Glomerular visceral epithelial cell (primary cell): ENCODE data around the gene TP53TG3.
"Not testable (repeated sequence)": the region's sequence is repeated elsewhere in the genome, so short reads cannot be mapped to it uniquely, and the experiment has no call there.

Source experiments
- DNase-seq: peaks from one replicate; pipeline ENCODE4 v3.0.0-alpha.2; 2016; ENCODE audit errors: extremely low spot score

Gene TP53TG3, protein sequence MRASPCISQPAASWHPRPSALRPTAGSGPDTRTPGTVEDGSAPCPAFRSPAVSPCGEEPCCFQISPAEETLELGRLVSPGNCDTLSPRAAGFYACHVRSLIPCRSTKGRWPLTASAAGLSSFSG

DNA sequence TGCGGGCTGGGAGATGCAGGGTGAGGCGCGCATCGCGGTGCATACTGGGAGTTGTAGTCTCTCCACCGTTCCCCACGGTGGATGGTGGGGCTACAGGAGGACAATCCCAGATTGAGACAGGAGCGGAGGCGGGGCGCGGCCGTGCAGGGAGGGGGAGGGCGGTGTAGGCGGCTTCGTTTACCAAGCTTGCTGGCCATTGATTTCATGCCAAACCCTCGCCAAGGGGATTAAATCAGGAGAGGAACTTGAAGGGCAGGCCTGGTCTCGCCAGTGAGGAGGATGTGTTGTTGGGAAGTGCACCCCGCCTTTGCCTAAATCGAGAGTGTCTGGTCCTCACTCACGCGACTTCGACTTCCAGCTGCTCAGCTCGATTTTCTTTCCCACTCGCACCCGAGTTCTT is at the start of gene TP53TG3:
Gene TP53TG3 (minus strand): TSS at position 101 of the 400 bp plus-strand sequence. CDS start 68 bp downstream, at position 33.
- DNase-seq: not testable (repeated sequence)

DNA sequence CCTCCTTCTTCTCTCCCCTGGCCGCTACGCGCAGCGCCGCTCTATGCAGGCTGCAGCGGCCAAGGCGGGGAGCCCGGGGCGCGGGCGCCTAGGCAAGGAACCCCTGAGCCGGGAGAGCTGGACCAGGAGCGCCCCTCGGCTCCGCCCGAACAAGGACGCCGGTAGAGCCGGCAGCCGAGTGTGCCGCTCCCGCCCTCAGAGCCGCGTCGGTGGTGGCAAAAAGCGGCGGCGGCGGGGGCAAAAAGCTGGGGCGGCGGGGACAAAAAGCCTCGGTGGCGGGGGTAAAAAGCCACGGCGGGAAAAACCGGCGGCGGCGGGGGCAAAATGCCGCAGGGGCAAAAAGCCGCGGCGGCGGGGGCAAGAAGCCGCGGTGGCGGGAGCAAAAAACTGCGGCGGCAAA is 25.1 kb downstream of the TP53TG3 start:
- not testable (repeated sequence) for DNase-seq

DNA sequence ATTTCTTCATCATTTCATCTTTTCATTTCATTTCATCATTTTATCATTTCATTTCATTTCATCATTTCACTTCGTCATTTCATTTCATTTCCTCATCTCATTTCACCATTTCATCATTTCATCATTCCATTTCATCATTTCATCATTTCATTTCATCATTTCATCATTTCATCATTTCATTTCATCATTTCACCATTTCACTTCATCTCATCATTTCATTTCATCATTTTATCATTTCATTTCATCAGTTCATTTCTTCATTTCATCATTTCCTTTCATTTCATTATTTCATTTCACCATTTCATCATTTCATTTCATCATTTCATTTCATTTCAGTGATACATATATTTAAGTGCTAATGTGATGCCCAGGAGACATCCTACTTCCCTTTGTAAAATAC is 28.4 kb downstream of the TP53TG3 start:
- DNase-seq: not testable (repeated sequence)

DNA sequence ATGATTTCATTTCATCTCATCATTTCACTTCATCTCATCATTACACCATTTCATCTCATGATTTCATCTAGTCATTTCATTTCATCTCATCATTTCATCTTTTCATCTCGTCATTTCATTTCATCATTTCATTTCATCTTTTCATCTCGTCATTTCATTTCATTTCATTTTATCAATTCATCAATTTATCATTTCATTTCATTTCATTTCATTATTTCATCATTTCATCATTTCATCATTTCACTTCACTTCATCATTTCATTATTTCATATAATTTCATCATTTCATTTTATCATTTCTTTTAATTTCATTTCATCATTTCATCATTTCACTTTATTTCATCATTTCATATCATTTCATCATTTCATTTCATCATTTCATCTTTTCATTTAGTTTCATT is 29.2 kb downstream of the TP53TG3 start:
- not testable (repeated sequence) for DNase-seq

DNA sequence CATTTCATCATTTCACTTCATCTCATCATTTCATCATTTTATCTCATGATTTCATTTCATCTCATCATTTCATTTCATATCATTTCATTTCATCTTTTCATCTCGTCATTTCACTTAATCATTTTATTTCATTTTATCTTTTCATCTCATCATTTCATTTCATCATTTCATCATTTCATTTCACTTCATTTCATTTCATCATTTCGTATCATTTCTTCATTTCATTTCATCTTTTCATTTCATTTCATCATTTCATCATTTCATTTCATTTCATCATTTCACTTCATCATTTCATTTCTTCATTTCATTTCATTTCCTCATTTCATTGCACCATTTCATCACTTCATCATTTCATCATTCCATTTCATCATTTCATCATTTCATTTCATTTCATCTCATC is 29.8 kb downstream of the TP53TG3 start:
- not testable (repeated sequence) for DNase-seq

DNA sequence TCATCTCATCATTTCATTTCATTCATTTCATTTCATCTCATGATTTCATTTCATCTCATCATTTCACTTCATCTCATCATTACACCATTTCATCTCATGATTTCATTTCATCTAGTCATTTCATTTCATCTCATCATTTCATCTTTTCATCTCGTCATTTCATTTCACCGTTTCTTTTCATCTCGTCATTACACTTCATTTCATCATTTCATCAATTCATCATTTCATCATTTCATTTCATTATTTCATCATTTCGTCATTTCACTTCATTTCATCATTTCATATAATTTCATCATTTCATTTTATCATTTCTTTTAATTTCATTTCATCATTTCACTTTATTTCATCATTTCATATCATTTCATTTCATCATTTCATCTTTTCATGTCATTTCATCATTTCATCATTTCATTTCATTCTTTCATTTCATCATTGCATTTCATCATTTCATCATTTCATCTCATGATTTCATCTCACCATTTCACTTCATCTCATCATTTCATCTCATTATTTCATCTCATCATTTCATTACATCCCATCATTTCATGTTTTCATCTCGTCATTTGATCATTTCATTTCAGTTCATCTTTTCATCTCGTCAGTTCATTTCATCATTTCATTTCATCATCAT is 30.6 kb downstream of the TP53TG3 start:
- not testable (repeated sequence) for DNase-seq

DNA sequence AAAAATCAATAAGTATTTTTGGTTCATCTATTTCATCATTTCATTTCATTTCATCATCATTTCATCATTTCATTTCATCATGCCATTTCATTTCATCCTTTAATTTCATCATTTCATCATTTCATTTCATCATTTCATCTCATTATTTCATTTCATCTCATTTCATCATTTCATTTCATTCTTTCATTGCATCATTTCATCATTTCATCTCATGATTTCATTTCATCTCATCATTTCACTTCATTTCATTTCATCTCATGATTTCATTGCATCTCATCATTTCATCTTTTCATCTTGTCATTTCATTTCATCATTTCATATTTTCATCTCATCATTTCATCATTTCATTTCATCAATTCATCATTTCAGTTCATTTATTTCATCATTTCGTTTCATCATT is 31.2 kb downstream of the TP53TG3 start:
- not testable (repeated sequence) for DNase-seq

DNA sequence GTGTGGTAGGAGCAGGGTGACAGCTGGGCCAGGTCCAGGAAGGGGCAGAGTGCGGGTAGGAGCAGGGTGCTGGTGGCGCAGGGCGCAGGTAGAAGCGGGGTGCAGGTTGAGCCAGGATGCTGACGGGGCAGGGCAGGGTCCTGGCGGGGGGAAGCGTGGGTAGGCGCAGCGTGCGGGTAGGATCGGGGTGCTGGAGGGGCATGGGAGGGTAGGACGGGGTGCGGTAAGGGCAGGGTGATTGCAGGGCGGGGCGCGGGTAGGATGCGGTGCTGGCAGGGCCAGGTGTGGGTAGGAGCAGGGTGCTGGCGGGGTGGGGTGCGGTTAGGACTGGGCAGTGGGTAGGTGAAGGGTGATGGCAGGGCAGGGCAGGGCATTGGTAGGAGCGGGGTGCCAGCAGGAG is 38.4 kb downstream of the TP53TG3 start:
- not testable (repeated sequence) for DNase-seq

DNA sequence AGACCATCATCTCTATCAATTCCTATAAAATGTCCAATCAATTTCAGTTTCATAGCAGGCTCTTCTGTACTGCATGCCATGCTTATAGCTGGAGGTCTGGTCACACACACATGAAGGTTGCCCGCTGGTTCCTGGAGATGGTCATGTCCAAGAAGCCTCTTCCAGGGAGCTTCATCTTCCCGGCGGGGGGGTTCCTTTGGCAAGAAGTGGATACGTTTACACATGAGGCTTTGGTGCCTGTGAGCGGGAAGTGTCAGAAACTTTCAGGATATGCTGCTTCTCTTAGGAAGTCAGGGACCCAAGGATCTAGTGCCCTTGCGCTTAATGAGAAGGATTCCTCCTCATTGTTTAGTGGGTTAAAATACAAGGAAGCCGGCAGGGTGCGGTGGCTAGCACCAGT is 43.9 kb downstream of the TP53TG3 start:
- not testable (repeated sequence) for DNase-seq
